ENCODE data around the gene VWCE. TPM values are rescaled to one million over a fixed set of nuclear protein-coding genes. Genes with fewer than 3 reads are reported as not detected.
A peak's percentile ranks its signal among the peaks of the same experiment; 100 is the strongest.

The VWCE gene
- total RNA-seq, 1 experiment from 2014 or later = 20.6 TPM

DNA sequence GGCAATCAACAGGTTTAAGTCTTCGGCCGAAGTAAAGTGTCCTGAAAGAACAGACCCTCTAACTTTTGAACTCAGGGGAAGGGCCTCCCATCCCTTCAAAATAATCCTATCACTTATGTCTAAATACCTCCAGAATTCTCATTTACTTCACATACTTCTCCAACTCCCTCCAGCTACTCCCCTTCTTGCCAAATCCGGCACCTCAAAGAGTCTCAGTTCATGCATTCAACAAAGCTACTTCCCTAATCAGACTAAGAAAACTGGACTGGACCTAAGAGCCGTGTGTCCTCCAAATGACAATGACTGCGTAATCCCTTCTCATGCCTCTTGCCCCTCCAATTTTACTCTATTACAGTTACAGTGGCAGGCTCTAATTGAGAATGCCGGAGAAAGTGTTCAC lies 36.5 kb upstream of the VWCE start:
- TF ChIP-seq, protein P1, sequence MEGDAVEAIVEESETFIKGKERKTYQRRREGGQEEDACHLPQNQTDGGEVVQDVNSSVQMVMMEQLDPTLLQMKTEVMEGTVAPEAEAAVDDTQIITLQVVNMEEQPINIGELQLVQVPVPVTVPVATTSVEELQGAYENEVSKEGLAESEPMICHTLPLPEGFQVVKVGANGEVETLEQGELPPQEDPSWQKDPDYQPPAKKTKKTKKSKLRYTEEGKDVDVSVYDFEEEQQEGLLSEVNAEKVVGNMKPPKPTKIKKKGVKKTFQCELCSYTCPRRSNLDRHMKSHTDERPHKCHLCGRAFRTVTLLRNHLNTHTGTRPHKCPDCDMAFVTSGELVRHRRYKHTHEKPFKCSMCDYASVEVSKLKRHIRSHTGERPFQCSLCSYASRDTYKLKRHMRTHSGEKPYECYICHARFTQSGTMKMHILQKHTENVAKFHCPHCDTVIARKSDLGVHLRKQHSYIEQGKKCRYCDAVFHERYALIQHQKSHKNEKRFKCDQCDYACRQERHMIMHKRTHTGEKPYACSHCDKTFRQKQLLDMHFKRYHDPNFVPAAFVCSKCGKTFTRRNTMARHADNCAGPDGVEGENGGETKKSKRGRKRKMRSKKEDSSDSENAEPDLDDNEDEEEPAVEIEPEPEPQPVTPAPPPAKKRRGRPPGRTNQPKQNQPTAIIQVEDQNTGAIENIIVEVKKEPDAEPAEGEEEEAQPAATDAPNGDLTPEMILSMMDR (conservative IDR thresholded peaks at IDR 0.05) = no peak
- Histone ChIP-seq H3K23ac (ENCODE audit: insufficient read length, low read depth, low read length) (no peak overlapping the region), H3K56ac (ENCODE audit: insufficient read length, low read depth, low read length) (no peak overlapping the region), H3K79me2 (ENCODE audit: insufficient read depth, low read length) (peaks cover 28% of the 10 kb centered on the region), H3K23me2 (ENCODE audit: insufficient read length, low read depth, low read length, poor library complexity, severe bottlenecking) (peaks cover 13% of the 10 kb centered on the region), H3K9me3 (ENCODE audit: control insufficient read depth, low read depth, low read length) (no peaks in the 10 kb centered on the region), H3K4ac (ENCODE audit: low read depth, low read length) (no peak overlapping the region), H4K5ac (ENCODE audit: insufficient read length, low read depth, low read length) (no peak overlapping the region), H3K9ac (ENCODE audit: extremely low read depth, insufficient read length, low read length) (peak overlapping the region; percentile 97), H3K27me3 (ENCODE audit: insufficient read depth, low read length) (no peaks in the 10 kb centered on the region), H2BK12ac (ENCODE audit: insufficient read length, low read depth, low read length) (no peak overlapping the region), H4K91ac (ENCODE audit: insufficient read length, low read depth, low read length) (no peak overlapping the region), H3K18ac (ENCODE audit: insufficient read length, low read depth, low read length) (no peak overlapping the region), H3K4me1 (ENCODE audit: insufficient read depth, low read length) (peaks cover 5% of the 10 kb centered on the region), H4K20me1 (ENCODE audit: control insufficient read depth, insufficient read depth, insufficient read length) (no peaks in the 10 kb centered on the region), H3K14ac (ENCODE audit: insufficient read depth, low read length) (no peak overlapping the region), H2AK5ac (ENCODE audit: insufficient read length, low read length) (no peak overlapping the region), H2AFZ (ENCODE audit: low read length) (no peak overlapping the region), H2BK5ac (ENCODE audit: insufficient read length, low read length) (no peak overlapping the region), H3K27ac (ENCODE audit: insufficient read length, low read depth, low read length) (no peak overlapping the region), H3K79me1 (ENCODE audit: insufficient read depth, low read depth, low read length, poor library complexity, severe bottlenecking) (no peaks in the 10 kb centered on the region), H2BK15ac (ENCODE audit: low read depth, low read length) (no peak overlapping the region), H2BK20ac (ENCODE audit: low read depth, low read length, poor library complexity, severe bottlenecking) (no peak overlapping the region), H4K8ac (replicated peaks; ENCODE audit: insufficient read length, low read depth, low read length) (no peak overlapping the region), H3K4me2 (ENCODE audit: insufficient read depth, insufficient read length, low read length) (peak overlapping the region; percentile 94), H2BK120ac (ENCODE audit: low read depth, low read length, poor library complexity, severe bottlenecking) (no peak overlapping the region), H3T11ph (ENCODE audit: low read length) (no peak overlapping the region)
- no peaks in the 10 kb centered on the region for H3K9me3 Mint-ChIP-seq
- peak overlapping the region; percentile 95 to 98 for H3K4me3 Mint-ChIP-seq
- WGBS (ENCODE audit: extremely low coverage, insufficient read length, low lambda C conversion rate) = no CpG with 5 or more reads among the region's 6 CpGs
- H3K27ac Mint-ChIP-seq = peak overlapping the region; percentile 55 to 97 (median 96); a peak in 4 of 7 replicates
- H3K36me3 Mint-ChIP-seq (ENCODE audit: insufficient read depth in 1 of 3, low read depth in 3 of 3) = peaks cover 25 to 42% (median 37%) of the 10 kb centered on the region in 3 experiments; a peak in 6 of 7 replicates
- peaks cover 39 to 44% of the 10 kb centered on the region in 2 experiments for H3K4me1 Mint-ChIP-seq
- no peaks in the 10 kb centered on the region for H3K27me3 Mint-ChIP-seq (ENCODE audit: low read depth)
- no peak for DNase-seq

All from H9 (cell line).